Measurements from ENCODE around the gene STRADA.

STRADA gene

DNA sequence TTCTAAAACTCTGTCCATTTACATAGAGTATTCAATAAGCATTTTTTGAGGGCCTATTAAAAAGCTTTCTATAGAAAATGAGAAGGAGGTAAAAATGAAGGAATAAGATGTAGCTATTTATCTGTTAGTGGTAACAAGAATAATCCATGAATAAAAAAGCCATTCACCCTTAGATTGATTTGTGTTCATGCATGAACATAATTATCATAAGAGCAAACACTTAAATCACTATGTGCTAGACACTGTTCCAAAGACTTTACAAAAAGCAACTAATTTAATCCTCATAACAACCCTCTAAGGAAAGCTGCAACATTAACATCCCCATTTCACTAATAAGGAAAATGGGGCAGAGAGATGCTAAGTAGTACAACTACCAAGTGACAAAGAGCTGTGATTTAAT lies 25.2 kb upstream of the STRADA start:
- TF ChIP-seq, protein P1, sequence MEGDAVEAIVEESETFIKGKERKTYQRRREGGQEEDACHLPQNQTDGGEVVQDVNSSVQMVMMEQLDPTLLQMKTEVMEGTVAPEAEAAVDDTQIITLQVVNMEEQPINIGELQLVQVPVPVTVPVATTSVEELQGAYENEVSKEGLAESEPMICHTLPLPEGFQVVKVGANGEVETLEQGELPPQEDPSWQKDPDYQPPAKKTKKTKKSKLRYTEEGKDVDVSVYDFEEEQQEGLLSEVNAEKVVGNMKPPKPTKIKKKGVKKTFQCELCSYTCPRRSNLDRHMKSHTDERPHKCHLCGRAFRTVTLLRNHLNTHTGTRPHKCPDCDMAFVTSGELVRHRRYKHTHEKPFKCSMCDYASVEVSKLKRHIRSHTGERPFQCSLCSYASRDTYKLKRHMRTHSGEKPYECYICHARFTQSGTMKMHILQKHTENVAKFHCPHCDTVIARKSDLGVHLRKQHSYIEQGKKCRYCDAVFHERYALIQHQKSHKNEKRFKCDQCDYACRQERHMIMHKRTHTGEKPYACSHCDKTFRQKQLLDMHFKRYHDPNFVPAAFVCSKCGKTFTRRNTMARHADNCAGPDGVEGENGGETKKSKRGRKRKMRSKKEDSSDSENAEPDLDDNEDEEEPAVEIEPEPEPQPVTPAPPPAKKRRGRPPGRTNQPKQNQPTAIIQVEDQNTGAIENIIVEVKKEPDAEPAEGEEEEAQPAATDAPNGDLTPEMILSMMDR (IDR thresholded peaks at IDR 0.05) = no peak

DNA sequence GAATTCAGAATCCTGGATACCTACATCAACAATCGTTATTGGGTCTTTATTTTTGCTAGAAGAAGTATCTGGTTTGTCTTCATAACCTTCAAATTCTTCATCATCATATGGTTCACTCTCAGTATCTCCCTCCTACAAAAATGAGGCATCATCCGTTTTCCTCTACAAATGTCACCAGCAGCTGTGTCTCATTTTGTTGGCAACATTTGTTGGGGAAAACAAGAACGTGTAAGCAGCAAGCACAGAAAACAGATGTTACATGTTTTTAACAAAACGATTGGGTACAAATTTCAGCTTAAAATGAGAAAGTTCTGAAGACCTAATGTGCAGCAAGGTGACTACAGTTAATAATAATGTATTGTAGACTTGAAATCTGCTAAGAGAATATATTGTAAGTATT lies 23.1 kb upstream of the STRADA start:
- TF ChIP-seq, protein P1 (IDR thresholded peaks at IDR 0.05) = no peak

- TF ChIP-seq, protein P1 (IDR thresholded peaks at IDR 0.05) = no peak
Observed at GRCh38 chr17:63762161-63763078, 20.8 kb upstream of the STRADA start.

DNA sequence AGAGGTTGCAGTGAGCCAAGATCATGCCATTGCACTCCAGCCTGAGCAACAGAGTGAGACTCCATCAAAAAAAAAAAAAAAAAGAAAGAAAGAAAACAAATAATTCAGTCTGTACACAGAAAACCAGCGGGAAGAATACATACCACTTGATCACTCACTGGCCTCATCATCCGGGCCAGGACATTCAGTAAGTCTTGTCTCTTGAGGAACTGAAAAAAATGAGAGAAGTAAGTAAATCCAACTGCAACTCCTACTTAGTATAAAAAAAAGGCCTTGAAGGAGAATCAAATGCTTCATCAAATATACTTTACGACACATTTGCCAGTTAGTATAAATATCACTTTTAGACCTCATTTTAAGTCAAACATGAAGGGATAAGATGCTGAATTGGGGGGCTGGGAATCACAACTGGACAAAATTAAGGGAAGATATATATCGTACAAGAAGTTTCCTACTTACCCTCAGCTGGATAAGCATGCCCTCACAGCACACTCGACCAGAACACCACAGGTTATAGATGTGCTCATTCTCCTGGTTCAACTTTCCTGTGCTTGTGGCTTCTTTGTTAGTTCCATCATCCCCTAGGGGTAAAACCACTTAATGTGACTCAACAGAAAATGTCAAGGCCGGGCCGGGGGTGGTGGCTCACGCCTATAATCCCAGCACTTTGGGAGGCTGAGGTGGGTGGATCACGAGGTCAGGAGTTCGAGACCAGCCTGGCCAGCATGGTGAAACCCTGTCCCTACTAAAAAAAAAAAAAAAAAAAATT lies 19.4 kb upstream of the STRADA start:
- TF ChIP-seq, protein P1 (IDR thresholded peaks at IDR 0.05) = no peak

GRCh38 chr17:63758428-63758827 lies 16.8 kb upstream of the STRADA start:
- TF ChIP-seq, protein P1 (IDR thresholded peaks at IDR 0.05) = no peak

DNA sequence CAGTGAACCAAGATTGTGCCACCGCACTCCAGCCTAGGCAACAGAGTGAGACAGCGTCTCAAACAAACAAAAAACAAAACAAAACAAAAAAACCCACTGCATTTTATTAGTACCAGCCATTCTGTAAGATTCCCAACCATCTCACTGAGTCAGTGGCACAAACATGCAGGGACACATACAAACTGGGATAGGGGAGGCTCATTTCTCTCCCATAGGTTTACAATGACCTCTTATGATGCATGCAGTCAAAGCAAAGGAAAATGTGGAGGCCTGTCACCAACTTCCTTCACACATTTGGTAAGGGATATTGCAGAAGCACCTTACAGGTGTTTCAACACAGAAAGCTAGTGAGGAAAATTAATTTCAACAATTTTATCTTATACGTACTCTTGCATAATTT lies 12.4 kb upstream of the STRADA start:
- TF ChIP-seq, protein P1 (IDR thresholded peaks at IDR 0.05) = no peak

GRCh38 chr17:63753215-63753614 lies 11.6 kb upstream of the STRADA start:
- TF ChIP-seq, protein P1 (IDR thresholded peaks at IDR 0.05) = no peak

All from LNCAP (cell line).